Keratinocyte (primary cell): ENCODE measurements around the gene AFDN. TPM values are rescaled to one million over a fixed set of nuclear protein-coding genes. Genes with fewer than 3 reads are reported as not detected.

Source experiments
- DNase-seq: peaks from one replicate; pipeline ENCODE4 v3.0.0-alpha.2; 2011; ENCODE audit warnings: low read depth, missing footprints, low spot score
- FAIRE-seq: peaks from 2 replicates; lab custom pipeline; 2011; peaks lifted over from hg19 to GRCh38; lab: Jason Lieb, UNC
- H2AFZ ChIP-seq: 2 replicates; pipeline ENCODE4 v1.6.0; 2012; ENCODE audit warnings: low read length, control low read depth, inconsistent platforms; ENCODE audit not compliant: control insufficient read depth
- H3K27ac ChIP-seq: 2 replicates; pipeline ENCODE4 v1.5.1; 2011; ENCODE audit warnings: low read length; ENCODE audit not compliant: control insufficient read depth, insufficient read depth
- H3K27me3 ChIP-seq: 3 replicates; pipeline ENCODE4 v1.6.0; 2011; ENCODE audit warnings: low read length; ENCODE audit not compliant: control insufficient read depth, insufficient read depth; ENCODE audit errors: extremely low read depth
- H3K36me3 ChIP-seq, 2 experiments: 2 replicates in 1 of 2; 3 replicates in 1 of 2; pipeline ENCODE4 v1.5.1; 2011; ENCODE audit warnings: low read length in 2 of 2, mild to moderate bottlenecking in 1 of 2; ENCODE audit not compliant: control insufficient read depth in 2 of 2, insufficient read depth in 2 of 2; ENCODE audit errors: extremely low read depth in 1 of 2
- H3K4me1 ChIP-seq: 3 replicates; pipeline ENCODE4 v1.5.1; 2011; ENCODE audit warnings: low read length; ENCODE audit not compliant: control insufficient read depth, insufficient read depth; ENCODE audit errors: extremely low read depth
- H3K4me2 ChIP-seq: 3 replicates; pipeline ENCODE4 v1.6.0; 2011; ENCODE audit warnings: low read depth, low read length; ENCODE audit not compliant: control insufficient read depth, insufficient read depth; ENCODE audit errors: extremely low read depth
- H3K4me3 ChIP-seq, 3 experiments: fragments of 200-600 bp in 1 of 3; sonication (generic) in 1 of 3; 2 replicates in 2 of 3; 3 replicates in 1 of 3; pipeline ENCODE4 v1.5.1; 2011 to 2016; ENCODE audit warnings: low read length in 3 of 3, mild to moderate bottlenecking in 3 of 3, control low read depth in 2 of 3, inconsistent platforms in 1 of 3, low read depth in 1 of 3, mixed read lengths in 1 of 3, mixed run types in 1 of 3, moderate library complexity in 1 of 3; ENCODE audit not compliant: control insufficient read depth in 2 of 3, insufficient read depth in 2 of 3; ENCODE audit errors: extremely low read depth in 1 of 3
- H3K79me2 ChIP-seq: 2 replicates; pipeline ENCODE4 v1.6.0; 2012; ENCODE audit warnings: low read length; ENCODE audit not compliant: control insufficient read depth, insufficient read depth
- H3K9ac ChIP-seq: 3 replicates; pipeline ENCODE4 v1.6.0; 2011; ENCODE audit warnings: low read length; ENCODE audit not compliant: control insufficient read depth, insufficient read depth; ENCODE audit errors: extremely low read depth
- H3K9me1 ChIP-seq: 3 replicates; pipeline ENCODE4 v1.6.0; 2011; ENCODE audit warnings: low read length; ENCODE audit not compliant: control insufficient read depth, insufficient read depth; ENCODE audit errors: extremely low read depth
- H3K9me3 ChIP-seq: 2 replicates; pipeline ENCODE4 v1.5.1; 2012; ENCODE audit warnings: low read depth, low read length; ENCODE audit not compliant: control insufficient read depth
- H4K20me1 ChIP-seq: 3 replicates; pipeline ENCODE4 v1.6.0; 2011; ENCODE audit warnings: low read length; ENCODE audit not compliant: control insufficient read depth, insufficient read depth; ENCODE audit errors: extremely low read depth
- EZH2 ChIP-seq: IDR thresholded peaks from one replicate; pipeline ENCODE4 v1.6.1; 2012; ENCODE audit warnings: inconsistent platforms, mild to moderate bottlenecking, low read length, moderate library complexity
- dilution Hi-C: fragments of 300-500 bp; cut with MboI; formaldehyde crosslinking; loops from one replicate; pipeline ENCODE4 v1.7.0; 2020; ENCODE audit warnings: low sequenced_read_pairs; ENCODE audit not compliant: extremely low pct_ligation_motif_present
- polyA plus RNA-seq, 5 experiments: library from polyadenylated mRNA; depleted of rRNA in 3 of 5; stranded (reverse) in 3 of 5; stranded (forward) in 1 of 5; unstranded in 1 of 5; fragments of >200 nt; gene quantifications; 1 replicate in 1 of 5; 2 replicates in 3 of 5; 3 replicates in 1 of 5; pipeline versions ENCODE4 v1.2.1 to v1.2.3, GENCODE V29; 2011 to 2012; ENCODE audit warnings: missing spikeins in 2 of 5, low read depth in 1 of 5, low replicate concordance in 1 of 5
- TF ChIP-seq, protein P1 (sequence below), 3 experiments: IDR thresholded peaks in 1 of 3; conservative IDR thresholded peaks in 1 of 3; optimal IDR thresholded peaks in 1 of 3; 2 replicates in 2 of 3; 3 replicates in 1 of 3; pipeline versions ENCODE3 to v1.5.1; 2011; ENCODE audit warnings: low read length in 3 of 3, mild to moderate bottlenecking in 3 of 3, moderate library complexity in 2 of 3, control low read depth in 1 of 3, inconsistent platforms in 1 of 3; ENCODE audit not compliant: insufficient read depth in 2 of 3; ENCODE audit errors: extremely low read depth in 1 of 3

The AFDN gene
- polyA plus RNA-seq, 1 donor (not counting 4 experiments of a cell fraction or from before 2014, with no cell fraction given), result 46.5 TPM

DNA sequence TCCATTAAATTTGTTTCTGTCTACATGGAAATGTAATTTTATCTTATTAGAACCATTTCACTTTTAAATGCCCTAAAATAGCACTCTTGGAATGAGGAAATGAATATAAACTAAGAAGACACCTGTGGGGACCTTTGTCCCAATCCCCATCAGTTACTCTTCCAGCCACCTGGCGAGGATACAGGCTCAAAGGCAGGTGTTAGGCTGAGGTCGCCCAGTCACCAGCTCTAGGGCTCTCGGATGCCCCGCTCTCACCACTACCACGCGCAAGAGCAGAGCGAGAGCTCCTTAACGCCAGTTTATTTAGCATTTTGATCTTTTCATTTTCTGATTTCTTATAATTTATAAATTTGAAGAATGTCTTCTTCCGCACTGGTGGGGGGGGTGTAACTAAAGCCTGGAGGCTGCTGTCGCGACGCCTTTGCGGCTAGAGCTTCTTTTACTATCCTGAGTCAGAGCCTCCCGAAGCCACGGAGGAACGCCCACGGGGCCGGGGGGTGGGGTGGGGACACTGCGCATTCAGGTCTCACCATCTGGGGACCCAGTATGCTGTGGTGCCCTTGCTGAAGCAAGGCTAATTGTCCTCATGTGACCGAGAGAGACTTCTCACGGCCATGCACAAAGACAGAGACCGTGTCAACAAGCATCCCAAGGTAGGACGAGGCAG is 38.7 kb upstream of the AFDN start:
- H3K36me3 ChIP-seq, result no peaks in the 10 kb centered on the region
- H3K79me2 ChIP-seq, result no peaks in the 10 kb centered on the region
- H3K27ac ChIP-seq, result no peak overlapping the region
- FAIRE-seq (no peak), DNase-seq (no peak)
- H2AFZ ChIP-seq, result no peak overlapping the region
- H3K9ac ChIP-seq, result no peak overlapping the region
- H4K20me1 ChIP-seq, result no peaks in the 10 kb centered on the region
- TF ChIP-seq, protein P1, sequence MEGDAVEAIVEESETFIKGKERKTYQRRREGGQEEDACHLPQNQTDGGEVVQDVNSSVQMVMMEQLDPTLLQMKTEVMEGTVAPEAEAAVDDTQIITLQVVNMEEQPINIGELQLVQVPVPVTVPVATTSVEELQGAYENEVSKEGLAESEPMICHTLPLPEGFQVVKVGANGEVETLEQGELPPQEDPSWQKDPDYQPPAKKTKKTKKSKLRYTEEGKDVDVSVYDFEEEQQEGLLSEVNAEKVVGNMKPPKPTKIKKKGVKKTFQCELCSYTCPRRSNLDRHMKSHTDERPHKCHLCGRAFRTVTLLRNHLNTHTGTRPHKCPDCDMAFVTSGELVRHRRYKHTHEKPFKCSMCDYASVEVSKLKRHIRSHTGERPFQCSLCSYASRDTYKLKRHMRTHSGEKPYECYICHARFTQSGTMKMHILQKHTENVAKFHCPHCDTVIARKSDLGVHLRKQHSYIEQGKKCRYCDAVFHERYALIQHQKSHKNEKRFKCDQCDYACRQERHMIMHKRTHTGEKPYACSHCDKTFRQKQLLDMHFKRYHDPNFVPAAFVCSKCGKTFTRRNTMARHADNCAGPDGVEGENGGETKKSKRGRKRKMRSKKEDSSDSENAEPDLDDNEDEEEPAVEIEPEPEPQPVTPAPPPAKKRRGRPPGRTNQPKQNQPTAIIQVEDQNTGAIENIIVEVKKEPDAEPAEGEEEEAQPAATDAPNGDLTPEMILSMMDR (optimal IDR thresholded peaks at IDR 0.05 in 1 of 3, IDR thresholded peaks at IDR 0.05 in 1 of 3, conservative IDR thresholded peaks at IDR 0.05 in 1 of 3; ENCODE audit: extremely low read depth in 1 of 3, insufficient read depth in 2 of 3, low read length in 3 of 3), result no peak
- no peak for TF ChIP-seq EZH2
- H3K9me1 ChIP-seq, result no peaks in the 10 kb centered on the region
- H3K9me3 ChIP-seq, result no peaks in the 10 kb centered on the region
- peaks cover 7% of the 10 kb centered on the region for H3K27me3 ChIP-seq
- H3K4me2 ChIP-seq, result no peak overlapping the region
- no peaks in the 10 kb centered on the region for H3K4me1 ChIP-seq
- no peak overlapping the region for H3K4me3 ChIP-seq
- dilution Hi-C loops, result no loop called here

DNA sequence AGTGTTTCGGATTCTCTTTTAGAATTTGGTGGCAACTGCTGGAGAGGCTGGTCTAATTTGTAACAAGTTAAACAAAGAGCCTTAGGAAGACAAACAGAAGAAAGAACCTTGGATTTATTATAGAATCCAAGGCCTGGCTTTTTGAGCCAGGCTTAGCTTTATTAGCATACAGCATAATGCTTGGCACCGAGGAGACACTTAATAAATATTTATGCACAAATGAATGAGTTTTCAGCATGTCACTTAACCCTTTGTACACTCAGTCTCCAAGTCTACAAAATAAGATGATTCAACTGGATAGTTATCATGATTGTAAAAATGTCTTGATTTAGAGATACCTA is 38.2 kb upstream of the AFDN start:
- dilution Hi-C loops, result no loop called here
- Histone ChIP-seq H3K4me2 (no peak overlapping the region), H3K27ac (no peak overlapping the region), H3K27me3 (peaks cover 7% of the 10 kb centered on the region), H4K20me1 (no peaks in the 10 kb centered on the region), H2AFZ (no peak overlapping the region), H3K79me2 (no peaks in the 10 kb centered on the region), H3K4me3 (no peak overlapping the region), H3K9me1 (no peaks in the 10 kb centered on the region), H3K4me1 (no peaks in the 10 kb centered on the region), H3K9ac (no peak overlapping the region), H3K36me3 (no peaks in the 10 kb centered on the region), H3K9me3 (no peaks in the 10 kb centered on the region)
- TF ChIP-seq EZH2, result no peak
- TF ChIP-seq, protein P1 (optimal IDR thresholded peaks at IDR 0.05 in 1 of 3, IDR thresholded peaks at IDR 0.05 in 1 of 3, conservative IDR thresholded peaks at IDR 0.05 in 1 of 3; ENCODE audit: extremely low read depth in 1 of 3, insufficient read depth in 2 of 3, low read length in 3 of 3), result no peak
- FAIRE-seq (no peak), DNase-seq (no peak)
